GM18520 (cell line): Measurements from ENCODE around the gene ANKHD1.
"Not testable (repeated sequence)": the region's sequence is repeated elsewhere in the genome, so short reads cannot be mapped to it uniquely, and the experiment has no call there.

Experiments
- ATAC-seq: cut with Tn5 transposase; IDR thresholded peaks from one replicate; pipeline ENCODE4 v1.9.1; 2021; ENCODE audit not compliant: unreplicated experiment

ANKHD1 gene

DNA sequence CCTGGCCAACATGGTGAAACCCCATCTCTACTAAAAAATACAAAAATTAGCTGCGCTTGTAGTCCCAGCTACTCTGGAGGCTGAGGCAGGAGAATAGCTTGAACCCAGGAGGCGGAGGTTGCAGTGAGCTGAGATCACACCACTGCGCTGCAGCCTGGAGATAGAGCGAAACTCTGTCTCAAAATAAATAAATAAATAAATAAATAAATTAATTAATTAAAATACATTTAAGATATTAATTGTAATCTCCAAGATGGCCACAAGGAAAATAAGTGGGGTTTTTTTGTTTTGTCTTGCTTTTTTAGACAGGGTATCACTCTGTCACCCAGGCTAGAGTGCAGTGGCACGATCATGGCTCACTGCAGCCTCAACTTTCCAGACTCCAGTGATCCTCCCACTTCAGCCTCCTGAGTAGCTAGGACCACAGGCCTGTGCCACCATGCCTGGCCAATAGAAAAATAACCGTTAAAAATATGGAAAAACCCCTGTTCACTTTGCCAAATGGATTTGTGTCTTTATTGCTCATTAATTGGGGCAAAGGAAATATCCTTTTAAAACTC, 177.6 kb downstream of the ANKHD1 start:
- ATAC-seq: not testable (repeated sequence)

- no peak for ATAC-seq
These were observed 185.9 kb downstream of the ANKHD1 start for GRCh38 chr5:140587495-140587894.

GRCh38 chr5:140588311-140589070, 186.9 kb downstream of the ANKHD1 start:
- no peak for ATAC-seq
